ENCODE measurements around the gene ERCC6L2. TPM values are rescaled to one million over a fixed set of nuclear protein-coding genes. Genes with fewer than 3 reads are reported as not detected.
A peak's percentile ranks its signal among the peaks of the same experiment; 100 is the strongest.

ERCC6L2 gene
- total RNA-seq, 1 donor from 2014 or later, result 49.5 TPM

DNA sequence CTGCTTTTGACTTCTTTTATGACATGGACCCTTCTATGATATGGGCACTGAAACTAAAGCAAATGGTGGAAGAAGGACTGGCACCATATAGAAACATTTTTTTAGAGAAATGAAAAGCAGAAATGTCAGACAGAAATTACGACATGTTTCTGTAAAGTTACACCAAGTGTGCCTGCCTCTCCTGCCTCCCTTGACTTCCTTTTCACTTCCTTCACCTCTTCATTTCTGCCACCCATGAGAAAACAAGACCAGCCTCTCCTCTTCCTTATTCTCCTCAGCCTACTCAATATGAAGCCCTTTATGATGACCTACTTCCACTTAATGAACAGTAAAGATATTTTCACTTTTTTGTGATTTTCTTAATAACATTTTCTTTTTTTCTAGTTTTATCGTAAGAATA lies 44.5 kb downstream of the ERCC6L2 start:
- Mint-ChIP-seq H3K27me3 (no peaks in the 10 kb centered on the region), H3K27ac (no peak overlapping the region), H3K9me3 (ENCODE audit: low read depth) (no peaks in the 10 kb centered on the region), H3K36me3 (ENCODE audit: insufficient read depth) (peaks cover 32% of the 10 kb centered on the region), H3K4me1 (ENCODE audit: low read depth) (peaks cover 5% of the 10 kb centered on the region), H3K4me3 (ENCODE audit: low read depth) (no peak overlapping the region)
- DNase-seq (ENCODE audit: low spot score, unreplicated experiment), result no peak
- TF ChIP-seq, protein P1, sequence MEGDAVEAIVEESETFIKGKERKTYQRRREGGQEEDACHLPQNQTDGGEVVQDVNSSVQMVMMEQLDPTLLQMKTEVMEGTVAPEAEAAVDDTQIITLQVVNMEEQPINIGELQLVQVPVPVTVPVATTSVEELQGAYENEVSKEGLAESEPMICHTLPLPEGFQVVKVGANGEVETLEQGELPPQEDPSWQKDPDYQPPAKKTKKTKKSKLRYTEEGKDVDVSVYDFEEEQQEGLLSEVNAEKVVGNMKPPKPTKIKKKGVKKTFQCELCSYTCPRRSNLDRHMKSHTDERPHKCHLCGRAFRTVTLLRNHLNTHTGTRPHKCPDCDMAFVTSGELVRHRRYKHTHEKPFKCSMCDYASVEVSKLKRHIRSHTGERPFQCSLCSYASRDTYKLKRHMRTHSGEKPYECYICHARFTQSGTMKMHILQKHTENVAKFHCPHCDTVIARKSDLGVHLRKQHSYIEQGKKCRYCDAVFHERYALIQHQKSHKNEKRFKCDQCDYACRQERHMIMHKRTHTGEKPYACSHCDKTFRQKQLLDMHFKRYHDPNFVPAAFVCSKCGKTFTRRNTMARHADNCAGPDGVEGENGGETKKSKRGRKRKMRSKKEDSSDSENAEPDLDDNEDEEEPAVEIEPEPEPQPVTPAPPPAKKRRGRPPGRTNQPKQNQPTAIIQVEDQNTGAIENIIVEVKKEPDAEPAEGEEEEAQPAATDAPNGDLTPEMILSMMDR (IDR thresholded peaks at IDR 0.05; ENCODE audit: unreplicated experiment), result no peak

DNA sequence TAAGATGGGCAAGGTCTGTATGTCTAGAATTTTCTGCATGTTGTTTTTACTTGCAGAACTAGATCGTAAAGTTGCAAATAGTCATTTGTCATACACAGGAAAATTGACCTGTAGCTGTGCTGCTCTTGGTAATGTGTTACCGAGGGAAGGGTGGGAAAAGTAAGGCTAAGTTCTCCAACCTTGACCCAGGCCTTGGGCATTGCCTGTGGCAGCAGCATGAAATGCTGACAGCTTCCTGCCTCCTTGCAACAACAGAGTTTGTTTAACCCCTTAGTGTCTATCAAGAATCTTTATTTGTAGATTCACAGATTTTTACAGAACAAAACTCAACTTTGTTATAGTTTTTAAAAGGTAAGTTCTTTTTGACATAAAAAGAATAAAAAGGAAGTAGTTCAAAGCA lies 48.3 kb downstream of the ERCC6L2 start:
- H3K27ac Mint-ChIP-seq, result no peak overlapping the region
- H3K27me3 Mint-ChIP-seq, result no peaks in the 10 kb centered on the region
- peaks cover 12% of the 10 kb centered on the region for H3K4me1 Mint-ChIP-seq (ENCODE audit: low read depth)
- H3K9me3 Mint-ChIP-seq (ENCODE audit: low read depth), result no peaks in the 10 kb centered on the region
- TF ChIP-seq, protein P1 (IDR thresholded peaks at IDR 0.05; ENCODE audit: unreplicated experiment), result no peak
- peaks cover 32% of the 10 kb centered on the region for H3K36me3 Mint-ChIP-seq (ENCODE audit: insufficient read depth)
- DNase-seq (ENCODE audit: low spot score, unreplicated experiment), result no peak
- H3K4me3 Mint-ChIP-seq (ENCODE audit: low read depth), result no peak overlapping the region

DNA sequence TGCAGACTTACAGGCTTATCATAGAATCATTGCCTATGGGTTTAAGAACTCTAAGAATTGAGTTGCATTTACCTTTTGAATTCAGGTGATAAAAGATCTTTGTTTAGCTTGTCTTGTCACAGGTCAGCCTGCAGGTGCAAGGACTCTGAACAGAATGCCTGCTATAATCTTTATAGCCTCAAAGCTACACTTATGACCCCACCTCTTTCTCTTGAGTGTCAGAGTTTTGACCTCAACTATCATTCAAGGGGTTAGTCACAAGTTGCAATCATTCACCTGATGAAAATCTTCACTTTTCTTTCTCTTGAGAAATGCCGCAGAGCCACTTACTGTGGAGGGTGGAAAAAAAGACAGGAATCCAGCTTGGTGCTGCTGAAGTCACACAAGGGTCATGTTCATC lies 49.5 kb downstream of the ERCC6L2 start:
- TF ChIP-seq, protein P1 (IDR thresholded peaks at IDR 0.05; ENCODE audit: unreplicated experiment), result no peak
- Mint-ChIP-seq H3K36me3 (ENCODE audit: insufficient read depth) (peaks cover 30% of the 10 kb centered on the region), H3K27ac (peak overlapping the region; percentile 45), H3K4me3 (ENCODE audit: low read depth) (no peak overlapping the region), H3K4me1 (ENCODE audit: low read depth) (peaks cover 12% of the 10 kb centered on the region), H3K9me3 (ENCODE audit: low read depth) (no peaks in the 10 kb centered on the region), H3K27me3 (no peaks in the 10 kb centered on the region)
- DNase-seq (ENCODE audit: low spot score, unreplicated experiment), result no peak

DNA sequence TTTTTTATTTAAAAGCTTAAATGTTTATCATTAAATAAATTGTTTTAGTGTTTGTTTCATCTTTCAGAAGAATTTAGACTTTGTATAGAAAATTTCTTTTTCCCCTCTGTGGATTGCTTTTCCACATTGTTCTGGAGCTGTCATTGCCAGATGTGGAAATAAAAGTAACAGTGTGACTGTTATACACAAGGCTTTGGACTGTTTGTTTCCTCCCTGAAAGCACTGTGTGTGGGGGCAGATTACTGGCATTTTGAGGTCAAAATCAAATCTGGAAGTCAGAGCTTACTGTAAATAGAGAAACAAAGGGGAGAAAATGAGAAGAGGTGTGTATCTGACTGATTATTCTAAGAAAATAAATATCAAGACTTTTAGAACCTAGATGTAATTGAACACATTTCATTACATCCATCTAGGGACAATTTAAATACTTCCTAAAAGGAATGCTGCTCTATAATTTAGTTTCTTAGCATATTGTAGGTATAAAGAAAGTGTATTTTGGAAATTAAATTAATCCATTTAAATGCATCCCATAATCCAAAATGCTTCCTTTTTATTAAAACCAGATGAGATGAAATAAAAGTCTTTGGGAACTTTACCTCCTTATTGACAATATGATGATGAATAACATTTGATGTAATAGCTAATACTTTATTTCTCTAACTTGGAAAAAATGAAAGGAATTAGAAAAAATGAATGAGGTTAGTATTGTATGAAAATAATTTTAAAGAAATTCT lies 51.9 kb downstream of the ERCC6L2 start:
- TF ChIP-seq, protein P1 (IDR thresholded peaks at IDR 0.05; ENCODE audit: unreplicated experiment), result no peak
- H3K36me3 Mint-ChIP-seq (ENCODE audit: insufficient read depth), result peaks cover 38% of the 10 kb centered on the region
- no peaks in the 10 kb centered on the region for H3K9me3 Mint-ChIP-seq (ENCODE audit: low read depth)
- H3K27ac Mint-ChIP-seq, result no peak overlapping the region
- H3K4me1 Mint-ChIP-seq (ENCODE audit: low read depth), result peaks cover 12% of the 10 kb centered on the region
- no peaks in the 10 kb centered on the region for H3K27me3 Mint-ChIP-seq
- DNase-seq (ENCODE audit: low spot score, unreplicated experiment), result no peak
- no peak overlapping the region for H3K4me3 Mint-ChIP-seq (ENCODE audit: low read depth)

DNA sequence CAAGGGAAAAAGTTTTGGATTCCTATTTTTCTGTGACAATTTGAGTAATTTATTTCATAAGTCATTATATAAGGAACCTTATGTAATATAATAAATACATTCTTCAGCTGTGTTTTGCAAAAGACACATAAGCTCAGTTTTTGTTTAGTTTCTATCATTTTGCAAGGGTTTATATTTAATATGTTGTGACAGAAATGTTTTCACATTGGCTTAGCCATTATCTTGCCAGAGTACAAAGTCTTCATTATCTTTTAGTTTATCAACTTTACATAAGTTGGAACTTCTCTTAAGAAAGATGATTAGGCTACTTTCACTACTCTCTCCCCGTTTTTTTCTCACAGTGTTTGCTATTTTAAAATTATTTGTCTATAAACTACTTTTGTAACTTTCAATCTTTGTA lies 54.8 kb downstream of the ERCC6L2 start:
- Mint-ChIP-seq H3K27ac (no peak overlapping the region), H3K27me3 (no peaks in the 10 kb centered on the region), H3K4me1 (ENCODE audit: low read depth) (peaks cover 4% of the 10 kb centered on the region), H3K9me3 (ENCODE audit: low read depth) (no peaks in the 10 kb centered on the region), H3K36me3 (ENCODE audit: insufficient read depth) (peaks cover 47% of the 10 kb centered on the region), H3K4me3 (ENCODE audit: low read depth) (no peak overlapping the region)
- no peak for DNase-seq (ENCODE audit: low spot score, unreplicated experiment)
- TF ChIP-seq, protein P1 (IDR thresholded peaks at IDR 0.05; ENCODE audit: unreplicated experiment), result no peak
